Tibial nerve (tissue), 4 donors: ENCODE data around the gene SIGLEC7. TPM values are rescaled to one million over a fixed set of nuclear protein-coding genes. Genes with fewer than 3 reads are reported as not detected.

Experiments
- DNase-seq, 2 donors: peaks; one replicate each; pipeline ENCODE4 v3.0.0-alpha.2; 2019; ENCODE audit warnings: low spot score in 2 of 2
- H3K27ac ChIP-seq, 4 donors: fragments of 200-600 bp; sonication (generic) in 3 of 4; one replicate each; pipeline ENCODE4 v1.5.1; 2017 to 2019; ENCODE audit warnings: mild to moderate bottlenecking in 1 of 4
- H3K27me3 ChIP-seq, 2 donors: fragments of 200-600 bp; sonication (generic) in 1 of 2; one replicate each; pipeline versions ENCODE4 v1.5.1 to v1.6.0; 2017 to 2019
- H3K36me3 ChIP-seq, 3 donors: fragments of 200-600 bp; sonication (generic); one replicate each; pipeline ENCODE4 v1.5.1; 2018 to 2019
- H3K4me1 ChIP-seq, 4 donors: fragments of 200-600 bp; sonication (generic) in 3 of 4; one replicate each; pipeline ENCODE4 v1.5.1; 2017 to 2019
- H3K4me3 ChIP-seq, 4 donors: fragments of 200-600 bp; sonication (generic) in 3 of 4; one replicate each; pipeline ENCODE4 v1.5.1; 2017 to 2019; ENCODE audit warnings: mild to moderate bottlenecking in 1 of 4, moderate library complexity in 1 of 4
- H3K9me3 ChIP-seq, 4 donors: fragments of 200-600 bp; sonication (generic) in 3 of 4; one replicate each; pipeline ENCODE4 v1.5.1; 2017 to 2019
- CTCF ChIP-seq, 5 experiments: fragments of 200-600 bp in 3 of 5; fragments of 450-650 bp in 2 of 5; sonication (generic) in 3 of 5; IDR thresholded peaks; one replicate each; pipeline ENCODE4 v1.5.1; 2016 to 2019; ENCODE audit warnings: antibody characterized with exemption in 5 of 5, mild to moderate bottlenecking in 3 of 5, moderate library complexity in 2 of 5
- EP300 ChIP-seq, 2 donors: sonication (generic); formaldehyde crosslinking; IDR thresholded peaks; one replicate each; pipeline ENCODE4 v1.6.1; 2017; ENCODE audit warnings: antibody characterized with exemption in 2 of 2, mild to moderate bottlenecking in 1 of 2
- POLR2A ChIP-seq, 2 donors: fragments of 450-650 bp; IDR thresholded peaks; one replicate each; pipeline ENCODE4 v1.6.1; 2017; ENCODE audit warnings: antibody characterized with exemption in 2 of 2, mild to moderate bottlenecking in 2 of 2, moderate library complexity in 2 of 2
- WGBS, 2 donors: methylation state at CpG; one replicate each; pipeline ENCODE4 v1.1.5; 2018; 5-methylcytosine and 5-hydroxymethylcytosine counted together
- total RNA-seq, 4 donors: library from RNA; depleted of rRNA; stranded (reverse); fragments of >200 nt; gene quantifications; one replicate each; pipeline ENCODE4 v1.1.0, GENCODE V29; 2016

The SIGLEC7 gene
- total RNA-seq, 4 donors from 2014 or later: 0.42 to 7.5 (median 1.1) TPM

- TF ChIP-seq CTCF (IDR thresholded peaks at IDR 0.05): peak in 2 of 5 experiments; percentile 37 to 60
- peak; percentile 87 to 97 for TF ChIP-seq EP300 (IDR thresholded peaks at IDR 0.05)
- peak in 1 of 2 donors; percentile 41 for TF ChIP-seq POLR2A (IDR thresholded peaks at IDR 0.05)
- H3K4me3 ChIP-seq: peak within 1 kb of the TSS; percentile 66 to 97 (median 70)
- H3K36me3 ChIP-seq: peaks cover 0 to 29% (median 0%) of the 10 kb centered on the region in 3 donors
- H3K4me1 ChIP-seq: peaks cover 0 to 32% (median 8%) of the 10 kb centered on the region in 4 donors
- H3K9me3 ChIP-seq: no peaks in the 10 kb centered on the region
- DNase-seq: peak; percentile 92 to 97
- peak within 1 kb of the TSS; percentile 56 to 88 (median 76) for H3K27ac ChIP-seq
- WGBS, 2 donors: 0% methylated on average over 41 to 43 of the region's 43 CpGs
- H3K27me3 ChIP-seq: no peaks in the 10 kb centered on the region
Measured at GRCh38 chr19:51108066-51108804, 33.9 kb upstream of the SIGLEC7 start, which contains the start of gene CTU1. Gene CTU1 (minus strand): TSS chr19:51108409. CDS start chr19:51104569, 3,840 bp downstream.

- Histone ChIP-seq H3K9me3 (no peaks in the 10 kb centered on the region), H3K27ac (peak overlapping the region; percentile 37 to 88 (median 69))
- 1 to 3% methylated on average over 15 of the region's 15 CpGs for WGBS, 2 donors
Measured at GRCh38 chr19:51108805-51109146, 33.3 kb upstream of the SIGLEC7 start.

GRCh38 chr19:51110666-51110971 is 31.5 kb upstream of the SIGLEC7 start:
- no peak overlapping the region for H3K4me3 ChIP-seq
- peaks cover 0 to 24% (median 8%) of the 10 kb centered on the region in 4 donors for H3K4me1 ChIP-seq
- H3K36me3 ChIP-seq: peaks cover 0 to 6% (median 0%) of the 10 kb centered on the region in 3 donors
- no peak overlapping the region for H3K27ac ChIP-seq
- no peaks in the 10 kb centered on the region for H3K9me3 ChIP-seq
- no peaks in the 10 kb centered on the region for H3K27me3 ChIP-seq
- TF ChIP-seq POLR2A (IDR thresholded peaks at IDR 0.05) (no peak), EP300 (IDR thresholded peaks at IDR 0.05) (no peak), CTCF (IDR thresholded peaks at IDR 0.05) (no peak)
- WGBS, 2 donors: 71 to 79% methylated on average over 1 of the region's 1 CpG
- no peak for DNase-seq

More at GRCh38 chr19:51108805-51109146, 33.3 kb upstream of the SIGLEC7 start:
- Histone ChIP-seq H3K27me3 (no peaks in the 10 kb centered on the region), H3K4me3 (peak overlapping the region; percentile 62 to 71 (median 67)), H3K4me1 (peaks cover 0 to 30% (median 8%) of the 10 kb centered on the region in 4 donors), H3K36me3 (peaks cover 0 to 24% (median 0%) of the 10 kb centered on the region in 3 donors)
- TF ChIP-seq POLR2A (IDR thresholded peaks at IDR 0.05): no peak
- TF ChIP-seq CTCF (IDR thresholded peaks at IDR 0.05): peak in 1 of 5 experiments; percentile 2
- no peak for TF ChIP-seq EP300 (IDR thresholded peaks at IDR 0.05)
- DNase-seq: no peak

GRCh38 chr19:51111606-51112005 is 30.5 kb upstream of the SIGLEC7 start:
- Histone ChIP-seq H3K4me3 (no peak overlapping the region), H3K36me3 (no peaks in the 10 kb centered on the region), H3K27me3 (no peaks in the 10 kb centered on the region), H3K9me3 (no peaks in the 10 kb centered on the region), H3K27ac (no peak overlapping the region), H3K4me1 (peaks cover 0 to 18% (median 8%) of the 10 kb centered on the region in 4 donors)
- DNase-seq: no peak
- no peak for TF ChIP-seq EP300 (IDR thresholded peaks at IDR 0.05)
- TF ChIP-seq POLR2A (IDR thresholded peaks at IDR 0.05): no peak
- TF ChIP-seq CTCF (IDR thresholded peaks at IDR 0.05): no peak
- WGBS, 2 donors: 41 to 47% methylated on average over 6 of the region's 6 CpGs

GRCh38 chr19:51114087-51114729 is 27.9 kb upstream of the SIGLEC7 start:
- Histone ChIP-seq H3K27ac (no peak overlapping the region), H3K9me3 (no peaks in the 10 kb centered on the region), H3K36me3 (no peaks in the 10 kb centered on the region), H3K4me1 (no peaks in the 10 kb centered on the region), H3K27me3 (peaks cover 0 to 9% of the 10 kb centered on the region in 2 donors), H3K4me3 (no peak overlapping the region)
- DNase-seq: no peak
- TF ChIP-seq CTCF (IDR thresholded peaks at IDR 0.05) (no peak), POLR2A (IDR thresholded peaks at IDR 0.05) (no peak), EP300 (IDR thresholded peaks at IDR 0.05) (no peak)
- 76 to 84% methylated on average over 6 of the region's 6 CpGs for WGBS, 2 donors
